8988T (cell line): ENCODE measurements around the gene SLC26A8.
A peak's percentile ranks its signal among the peaks of the same experiment; 100 is the strongest.
"Not testable (repeated sequence)": the region's sequence is repeated elsewhere in the genome, so short reads cannot be mapped to it uniquely, and the experiment has no call there.

ENCODE experiments used
- DNase-seq: peaks from one replicate; pipeline ENCODE4 v3.0.0; 2011

Gene SLC26A8

DNA sequence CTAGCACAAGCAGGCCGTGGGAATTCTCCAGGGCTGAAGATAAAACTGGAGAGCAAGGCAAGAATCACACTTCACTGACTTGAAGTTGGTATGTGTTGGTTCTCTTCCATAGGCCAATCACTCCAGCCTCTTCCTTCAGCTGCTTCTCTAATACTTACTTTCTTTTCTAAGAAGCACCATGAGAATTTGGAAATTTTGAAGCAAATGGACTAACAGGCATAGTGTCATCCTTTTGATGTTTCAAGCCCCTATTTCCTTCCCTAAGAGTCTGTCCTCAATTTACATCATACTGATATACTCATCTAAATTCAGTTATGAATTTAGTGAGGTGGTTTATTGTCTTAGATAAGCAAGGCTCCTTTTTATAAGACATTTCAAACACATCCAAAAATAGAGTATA lies 24.0 kb downstream of the SLC26A8 start:
- no peak for DNase-seq

DNA sequence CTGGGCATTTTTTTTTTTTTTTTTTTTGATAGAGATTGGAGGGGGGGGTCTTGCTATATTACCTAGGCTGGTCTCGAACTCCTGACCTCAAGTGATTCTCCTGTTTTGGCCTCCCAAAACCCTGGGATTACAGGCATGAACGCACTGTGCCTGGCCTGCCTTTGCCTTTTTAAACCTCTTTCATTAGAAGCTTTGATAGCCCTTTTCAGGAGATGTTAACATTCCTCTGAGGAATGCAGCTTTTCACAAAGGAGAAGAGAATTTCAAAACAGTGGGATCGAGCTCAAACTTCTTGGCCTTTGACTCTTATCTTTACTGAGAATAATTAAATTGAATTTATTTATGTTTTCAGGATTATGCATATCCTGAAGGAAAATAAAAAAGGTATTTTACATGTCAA lies 31.3 kb downstream of the SLC26A8 start:
- no peak for DNase-seq

DNA sequence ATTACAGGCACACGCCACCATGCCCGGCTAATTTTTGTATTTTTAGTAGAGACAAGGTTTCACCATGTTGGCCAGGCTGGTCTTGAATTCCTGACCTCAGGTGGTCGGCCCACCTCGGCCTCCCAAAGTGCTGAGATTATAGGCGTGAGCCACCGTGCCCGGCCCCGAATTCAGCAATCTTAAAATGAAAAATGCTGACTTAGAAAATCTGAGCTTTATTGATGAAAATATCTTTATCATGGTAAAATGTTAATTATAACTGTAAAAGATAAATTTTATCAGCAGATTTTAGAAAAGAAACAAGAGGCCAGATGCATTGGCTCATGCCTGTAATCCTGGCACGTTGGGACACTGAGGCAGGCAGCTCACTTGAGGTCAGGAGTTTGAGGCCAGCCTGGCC lies 36.4 kb downstream of the SLC26A8 start:
- not testable (repeated sequence) for DNase-seq

DNA sequence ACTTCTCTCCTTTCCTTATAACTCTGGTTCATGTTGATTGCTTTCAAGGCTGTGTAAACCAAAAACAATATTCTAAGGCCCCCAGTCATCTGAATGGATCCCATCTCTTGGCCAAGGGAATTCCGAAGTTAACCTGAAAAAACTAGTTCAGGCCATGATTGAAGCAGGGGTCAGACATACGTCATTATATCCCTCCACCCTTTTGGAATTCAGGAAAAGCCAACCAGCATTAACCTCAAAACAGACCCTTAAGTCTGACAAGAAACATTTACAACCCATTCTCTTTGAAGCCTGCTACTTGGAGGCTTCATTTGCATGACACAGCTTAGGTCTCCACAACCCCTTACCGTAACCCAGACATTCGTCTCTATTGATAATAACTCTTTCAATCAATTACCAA lies 39.7 kb downstream of the SLC26A8 start:
- DNase-seq, result no peak

DNA sequence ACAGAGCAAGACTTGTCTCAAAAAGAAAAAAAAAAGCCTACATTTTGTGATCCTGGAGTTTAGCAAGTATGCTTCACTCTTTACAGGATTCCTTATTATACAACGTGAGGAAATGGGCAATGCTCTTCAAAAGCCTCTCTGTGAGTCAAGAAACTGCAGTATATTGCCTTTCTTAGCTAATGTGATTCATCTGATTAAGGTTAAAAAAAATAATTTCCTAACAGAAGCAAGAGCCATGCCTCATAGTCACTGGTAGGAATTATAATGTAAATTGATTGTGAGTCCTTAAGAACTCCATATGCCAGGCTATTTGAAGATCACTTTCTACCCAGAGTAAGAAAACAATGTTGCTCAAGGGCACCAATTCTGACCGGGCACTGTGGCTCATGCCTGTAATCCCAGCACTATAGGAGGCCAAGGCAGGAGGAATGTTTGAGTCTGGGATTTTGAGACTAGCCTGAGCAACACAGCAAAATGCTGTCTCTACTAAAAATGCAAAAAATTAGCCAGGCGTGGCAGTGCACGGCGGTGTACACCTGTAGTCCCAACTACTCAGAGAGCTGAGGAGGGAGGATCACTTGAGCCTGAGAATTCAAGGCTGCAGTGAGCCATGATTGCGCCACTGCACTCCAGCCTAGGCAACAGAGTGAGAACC lies 43.3 kb downstream of the SLC26A8 start:
- DNase-seq, result no peak

DNA sequence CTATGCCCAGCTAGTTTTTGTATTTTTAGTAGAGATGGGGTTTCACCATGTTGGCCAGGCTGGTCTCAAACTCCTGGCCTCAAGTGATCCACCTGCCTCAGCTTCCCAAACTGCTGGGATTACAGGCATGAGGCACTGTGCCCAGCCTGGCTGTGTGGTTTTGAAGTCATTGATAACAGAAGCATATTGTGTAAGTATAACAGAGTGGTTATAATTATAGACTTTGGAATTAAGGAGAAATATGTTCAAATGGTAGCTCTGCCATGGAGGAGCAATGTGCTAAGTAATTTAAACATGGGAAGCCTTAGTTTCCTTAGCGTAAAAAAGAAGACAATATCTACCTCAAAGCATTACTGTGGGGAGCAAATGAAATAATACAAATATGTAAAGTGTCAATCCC lies 44.3 kb downstream of the SLC26A8 start:
- DNase-seq, result not testable (repeated sequence)

DNA sequence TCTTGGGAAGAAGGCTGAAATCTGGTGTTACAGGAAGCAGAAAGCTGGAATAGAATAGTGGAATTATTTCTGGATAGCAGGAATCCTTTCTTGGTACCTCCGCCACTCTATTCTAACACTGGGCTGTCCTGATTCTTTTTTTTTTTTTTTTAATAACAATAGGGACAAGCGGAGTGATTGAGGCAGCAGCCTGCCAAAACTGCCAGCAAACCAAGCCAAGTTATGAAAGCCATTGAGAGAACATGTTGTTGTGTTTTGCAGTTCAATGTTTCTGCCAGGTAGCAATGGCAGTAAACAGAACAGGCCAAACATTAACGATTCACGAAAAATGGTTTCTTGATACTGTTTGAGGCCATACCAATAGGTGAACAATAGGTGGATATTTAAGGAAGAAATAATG lies 47.1 kb downstream of the SLC26A8 start:
- no peak for DNase-seq

DNA sequence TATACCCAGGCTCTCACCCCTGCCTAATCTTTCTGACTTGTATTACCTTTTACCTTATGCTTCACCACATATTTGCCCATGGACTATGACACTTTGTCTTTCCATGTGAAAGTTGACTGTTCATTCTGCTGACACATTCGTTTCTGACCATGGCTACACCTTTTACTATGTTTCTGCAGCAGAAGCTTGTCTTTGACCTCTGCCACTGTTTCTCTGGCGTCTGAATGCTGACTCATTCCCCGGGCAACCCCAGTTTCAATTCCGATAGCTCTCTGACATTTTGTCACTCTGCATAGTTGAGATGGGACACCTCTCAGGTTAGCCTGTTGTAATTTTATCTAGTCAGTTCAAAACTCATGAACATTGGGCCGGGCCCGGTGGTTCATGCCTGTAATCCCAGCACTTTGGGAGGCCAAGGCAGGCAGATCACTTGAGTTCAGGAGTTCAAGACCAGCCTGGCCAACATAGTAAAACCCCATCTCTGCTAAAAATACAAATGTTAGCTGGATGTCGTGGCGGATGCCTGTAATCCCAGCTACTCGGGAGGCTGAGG lies 50.7 kb downstream of the SLC26A8 start:
- DNase-seq, result no peak

DNA sequence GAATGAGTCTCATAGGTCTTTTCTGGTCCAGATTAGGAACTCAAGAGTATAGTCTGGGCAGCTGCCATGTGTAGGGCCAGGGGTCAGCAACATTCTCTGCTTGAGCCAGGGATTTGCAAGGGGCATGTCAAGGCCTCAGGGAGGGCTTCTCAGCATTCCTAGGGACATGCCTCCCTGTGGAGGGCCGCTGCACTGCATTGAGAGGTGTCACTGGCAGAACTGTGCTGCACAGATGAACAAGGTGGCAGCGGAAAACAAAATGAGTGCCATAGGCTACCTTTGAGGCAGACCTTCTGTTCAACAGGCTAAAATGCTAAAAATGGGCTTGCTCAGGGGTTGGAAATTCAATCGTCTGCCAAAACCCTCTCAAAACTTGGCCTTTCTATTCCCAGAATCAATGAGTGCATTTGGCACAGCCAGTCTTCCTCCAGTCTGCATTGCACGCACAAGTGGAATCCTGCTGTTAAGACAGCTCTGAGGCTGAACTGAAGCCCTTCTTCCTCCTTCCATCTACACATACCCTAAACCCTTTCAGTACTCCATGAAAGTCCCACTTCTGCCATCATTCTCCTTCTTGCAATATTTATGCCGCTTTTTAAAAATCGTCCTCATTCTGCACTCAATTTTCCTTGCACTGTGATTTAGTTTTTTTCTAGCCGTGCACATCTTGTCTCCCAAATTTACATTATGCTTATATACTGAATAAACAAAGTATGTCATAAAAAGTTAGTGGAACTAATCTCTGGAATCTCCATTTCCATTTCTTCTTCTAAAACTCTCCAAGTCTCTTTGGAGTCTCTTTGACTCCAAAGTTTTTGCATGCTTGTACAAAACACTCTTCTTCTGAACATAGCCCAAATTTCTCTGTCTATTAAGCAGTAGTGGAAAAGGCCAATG lies 51.7 kb downstream of the SLC26A8 start:
- DNase-seq, result peak; percentile 17

DNA sequence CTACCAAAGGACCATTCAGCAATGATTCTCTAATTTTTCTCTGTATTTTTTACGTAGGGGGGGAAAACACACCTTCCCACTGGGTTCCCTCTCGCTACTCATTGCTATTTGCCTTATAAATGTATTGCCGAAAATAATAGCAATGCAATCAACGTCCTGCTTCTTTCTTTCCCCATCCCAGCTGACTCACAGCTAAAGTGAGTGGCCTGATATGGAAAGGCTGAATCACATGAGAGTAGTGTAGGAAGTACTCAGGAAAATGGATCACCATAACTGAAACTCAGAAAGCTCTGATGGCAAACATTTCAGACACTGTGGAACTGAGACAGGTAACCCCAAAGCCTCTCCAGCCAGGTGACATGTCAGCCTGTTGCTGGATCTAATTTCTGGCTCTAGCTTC lies 54.3 kb downstream of the SLC26A8 start:
- DNase-seq, result no peak

DNA sequence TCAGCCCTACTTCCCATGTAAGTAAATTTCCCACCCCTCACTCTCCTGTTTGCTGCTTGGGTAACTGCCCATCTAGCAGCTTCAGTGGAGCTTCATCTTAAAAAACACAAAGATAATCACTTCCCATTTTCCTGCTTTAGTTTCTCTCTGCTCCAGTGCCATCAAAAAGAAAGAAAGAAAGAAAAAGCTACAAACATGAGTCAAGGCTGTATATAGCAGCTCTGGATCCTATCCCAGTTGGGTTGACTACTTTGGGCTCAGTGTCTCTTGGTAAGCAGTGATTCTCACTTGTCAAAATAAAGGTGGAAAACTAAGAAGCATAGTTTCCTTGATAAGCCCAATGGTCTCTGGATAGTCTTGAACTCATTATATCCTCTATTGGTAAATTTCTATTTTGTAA lies 54.8 kb downstream of the SLC26A8 start:
- no peak for DNase-seq

DNA sequence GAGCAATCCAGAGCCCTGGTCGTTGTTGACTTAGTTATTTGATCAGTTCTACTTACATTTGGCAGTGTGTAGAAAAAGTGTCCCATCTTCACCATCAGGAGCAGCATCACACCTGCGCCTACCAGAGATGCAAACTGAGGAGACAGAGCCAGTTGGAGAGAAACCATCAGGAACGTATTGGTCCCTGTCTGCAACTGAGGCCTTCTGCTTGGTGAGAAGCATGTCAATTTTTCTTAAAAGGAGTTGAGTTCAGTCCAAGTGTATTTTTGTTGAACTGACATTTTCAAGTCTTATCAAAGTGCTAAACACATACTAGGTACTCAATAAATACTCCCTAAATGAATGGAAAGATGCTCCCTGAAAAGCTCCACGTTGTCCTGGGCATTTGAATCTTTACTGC lies 55.6 kb downstream of the SLC26A8 start:
- no peak for DNase-seq

DNA sequence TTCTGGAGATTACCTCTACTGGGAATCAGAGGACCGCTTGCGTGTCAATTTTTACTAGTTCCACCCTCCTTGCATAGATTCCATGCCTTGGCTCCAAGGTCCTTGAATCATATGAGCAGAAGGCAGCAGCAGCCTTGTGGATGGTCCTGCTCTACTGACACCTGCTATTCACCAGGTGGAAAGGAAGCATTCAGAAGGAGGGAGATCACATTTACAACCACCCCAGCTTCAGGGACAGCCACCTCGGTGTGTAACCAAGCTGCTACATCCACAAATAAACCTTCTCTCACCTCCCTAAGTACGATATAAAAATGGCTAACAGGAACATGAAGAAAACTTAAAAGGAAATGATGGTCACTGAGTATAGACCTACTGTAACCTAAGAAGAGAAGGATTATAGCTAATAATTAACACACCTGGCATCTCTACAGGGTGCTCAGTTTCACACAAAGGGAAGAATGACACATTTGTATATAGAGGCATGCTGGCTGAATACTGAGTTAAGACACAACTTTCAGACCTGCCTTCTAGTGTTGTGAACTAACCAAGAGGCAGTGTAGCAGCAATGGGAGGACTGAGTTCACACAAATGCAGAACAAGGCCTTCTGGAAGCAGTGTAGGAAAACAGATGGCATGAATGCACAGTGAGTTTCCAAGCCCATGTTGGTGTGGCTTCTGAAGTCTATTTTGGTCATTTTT lies 57.2 kb downstream of the SLC26A8 start:
- DNase-seq, result no peak

DNA sequence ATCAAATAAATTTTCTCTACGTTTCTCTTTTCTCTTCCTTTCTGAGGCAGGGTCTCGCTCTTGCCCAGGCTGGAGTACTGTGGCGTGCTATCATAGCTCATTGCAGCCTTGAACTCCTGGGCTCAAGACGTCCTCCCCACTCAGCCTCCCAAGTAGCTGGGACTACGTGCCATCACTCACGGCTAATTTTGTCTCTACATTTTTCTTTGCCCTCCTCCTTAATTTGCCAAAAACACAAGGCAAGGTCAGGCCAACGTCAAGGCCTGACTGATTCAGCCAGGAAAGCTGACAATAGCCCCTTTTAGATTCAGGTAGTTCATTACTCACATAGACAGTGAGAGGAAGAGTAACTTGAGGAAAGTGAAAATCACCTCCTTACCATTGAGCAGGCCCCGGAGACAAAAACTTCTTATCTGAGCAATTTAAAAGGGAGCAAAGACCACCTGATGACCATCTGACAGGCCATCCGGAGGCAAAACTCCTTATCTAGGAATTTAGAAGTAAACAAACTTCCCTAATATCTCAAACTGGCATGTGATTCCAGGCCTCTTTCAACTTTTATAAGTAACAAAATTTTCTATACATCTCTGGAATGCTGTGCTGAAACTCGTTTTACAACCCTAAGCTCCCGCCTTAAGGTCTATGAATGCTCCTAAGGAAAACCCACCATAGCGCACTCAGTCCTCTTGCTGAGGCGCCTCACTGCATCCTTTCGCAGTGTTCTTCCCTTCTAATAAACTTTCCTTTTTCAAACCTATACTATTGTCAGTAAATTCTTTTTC lies 61.5 kb downstream of the SLC26A8 start:
- no peak for DNase-seq

DNA sequence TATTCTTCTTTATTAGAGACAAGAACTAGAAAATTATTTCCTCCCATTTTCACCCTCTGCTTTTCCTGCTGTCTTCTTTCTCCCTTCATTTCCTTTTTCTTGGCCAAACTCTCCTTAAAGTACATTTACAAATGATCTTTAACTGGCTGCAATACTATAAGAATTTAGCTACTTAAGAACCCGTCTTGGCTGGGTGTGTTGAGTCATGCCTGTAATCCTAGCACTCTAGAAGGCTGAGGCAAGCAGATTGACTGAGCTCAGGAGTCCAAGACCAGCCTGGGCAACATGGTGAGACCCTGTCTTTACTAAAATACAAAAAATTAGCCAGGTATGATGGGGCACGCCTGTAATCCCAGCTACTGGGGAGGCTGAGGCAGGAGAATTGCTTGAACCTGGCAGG lies 64.3 kb downstream of the SLC26A8 start:
- no peak for DNase-seq

DNA sequence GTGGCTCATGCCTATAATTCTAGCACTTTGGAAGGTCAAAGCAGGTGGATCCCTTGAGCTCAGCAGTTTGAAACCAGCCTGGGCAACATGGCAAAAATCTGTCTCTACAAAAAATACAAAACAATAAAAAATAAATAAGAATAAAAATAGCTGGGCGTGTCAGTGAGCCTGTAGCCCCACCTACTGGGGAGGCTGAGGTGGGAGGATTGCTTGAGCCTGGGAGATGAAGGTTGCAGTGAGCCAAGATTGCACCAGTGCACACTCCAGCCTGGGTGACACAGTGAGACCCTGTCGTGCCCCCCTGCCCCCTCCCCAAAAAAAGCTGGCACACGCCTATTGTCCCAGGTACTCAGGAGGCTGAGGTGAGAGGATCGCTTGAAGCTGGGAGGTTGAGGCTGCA lies 68.5 kb downstream of the SLC26A8 start:
- DNase-seq, result no peak

DNA sequence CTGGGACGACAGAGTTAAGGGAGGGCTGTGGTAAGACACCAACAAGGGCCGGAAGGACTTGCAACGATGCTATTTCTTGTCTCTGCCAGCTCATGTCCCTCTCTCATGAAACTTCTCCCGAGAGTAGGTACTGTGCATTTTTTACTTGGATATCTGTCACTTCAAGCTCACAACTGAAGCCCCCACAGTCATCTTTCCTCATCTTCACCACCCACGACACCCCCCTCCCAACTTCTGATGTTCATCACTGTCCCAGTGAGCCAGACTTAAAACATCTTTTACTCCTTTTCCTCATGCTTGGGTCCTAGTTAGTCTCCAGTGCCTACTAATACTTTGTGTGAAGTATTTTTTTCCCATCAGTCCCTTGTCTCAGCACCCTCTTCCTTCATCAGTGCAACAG lies 68.9 kb downstream of the SLC26A8 start:
- DNase-seq, result no peak

DNA sequence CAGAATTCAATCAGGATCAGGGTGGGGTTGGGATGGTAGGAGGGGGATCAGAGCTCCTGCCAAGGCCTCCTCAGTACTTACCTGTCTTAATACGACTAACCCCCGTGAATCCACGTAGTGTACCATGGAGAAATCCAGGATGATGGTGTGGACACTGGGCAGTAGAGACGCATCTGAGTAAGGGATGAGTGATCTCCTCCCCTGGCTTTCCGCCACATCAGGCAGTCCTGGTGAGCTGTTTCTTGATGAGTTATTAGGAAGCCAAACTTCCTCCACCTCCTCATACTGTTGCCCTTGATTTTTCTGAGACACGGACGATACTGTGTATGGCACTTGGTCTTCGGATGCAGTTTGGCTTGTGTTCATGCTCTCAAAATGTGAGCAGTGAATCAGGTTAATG lies 69.4 kb downstream of the SLC26A8 start:
- DNase-seq, result no peak

DNA sequence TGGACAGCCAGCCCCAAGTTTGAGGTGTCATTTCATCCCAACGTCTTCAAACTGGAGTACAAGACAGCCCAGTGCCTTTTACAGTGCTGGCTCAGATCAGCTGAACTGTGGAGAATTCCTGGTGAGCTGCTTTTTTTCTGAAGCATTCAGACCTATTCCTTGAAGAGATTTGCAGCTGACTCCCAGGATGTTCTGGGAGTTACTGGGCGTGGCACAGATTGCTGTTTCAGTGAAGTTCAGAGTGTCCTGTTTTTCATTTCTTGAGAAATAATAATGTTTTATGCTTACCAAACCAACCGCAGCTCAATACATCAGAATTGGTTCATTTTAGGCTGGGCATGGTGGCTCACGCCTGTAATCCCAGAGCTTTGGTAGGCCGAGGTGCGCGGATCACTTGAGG lies 70.1 kb downstream of the SLC26A8 start:
- no peak for DNase-seq

DNA sequence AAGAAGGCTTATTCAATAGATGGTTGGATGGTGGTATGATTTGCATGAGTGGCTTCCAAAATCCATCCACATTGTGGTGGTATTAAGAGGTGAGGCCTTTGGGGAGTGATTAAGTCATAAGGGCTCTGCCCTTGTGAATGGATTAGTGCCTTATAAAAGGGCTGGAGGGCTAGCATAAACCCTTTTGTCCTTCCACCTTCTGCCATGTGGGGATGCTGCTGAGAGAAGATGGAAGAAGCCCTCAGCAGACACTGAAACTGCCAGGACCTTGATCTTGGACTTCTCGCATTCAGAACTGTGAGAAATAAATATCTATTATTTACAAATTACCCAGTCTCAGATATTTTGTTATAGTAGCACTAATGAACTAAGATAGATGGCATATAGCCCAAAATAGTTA lies 75.7 kb downstream of the SLC26A8 start:
- no peak for DNase-seq

DNA sequence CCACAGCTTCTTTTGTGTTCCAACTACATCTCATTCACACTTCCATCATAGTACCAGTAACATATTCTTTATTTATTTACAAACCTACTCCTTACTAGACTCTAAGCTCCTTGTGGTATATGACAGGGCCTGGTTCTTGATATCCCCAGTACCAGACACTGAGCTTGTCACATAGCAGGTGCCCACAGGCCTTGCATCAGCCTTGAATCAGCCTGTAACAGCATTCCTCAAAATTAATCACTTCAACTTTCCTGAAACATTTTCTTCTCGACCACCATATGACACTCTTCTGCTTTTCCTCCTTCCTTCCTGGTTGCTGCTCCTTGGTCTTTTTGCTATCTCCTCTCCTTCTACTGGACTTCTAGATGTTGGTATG lies 78.8 kb downstream of the SLC26A8 start:
- DNase-seq, result no peak

DNA sequence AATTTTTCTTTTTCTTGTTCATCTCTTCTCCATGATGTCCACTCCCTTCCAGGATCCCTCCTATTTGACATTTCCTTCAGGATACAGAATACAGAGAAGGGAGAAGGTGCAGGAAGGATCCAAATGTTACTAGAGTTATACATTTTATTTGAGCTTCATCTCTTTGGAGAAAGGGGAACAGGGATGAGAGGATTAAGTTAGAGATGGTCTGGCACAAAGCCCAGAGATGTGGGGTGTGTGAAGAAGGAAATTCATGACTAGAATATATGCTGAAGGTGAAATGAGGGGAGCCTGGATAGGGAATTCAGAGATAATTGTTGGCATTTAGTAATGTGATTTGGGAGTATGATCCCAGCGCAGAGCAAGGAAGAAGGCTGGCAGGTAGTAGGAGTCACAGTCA lies 81.1 kb downstream of the SLC26A8 start:
- DNase-seq, result no peak

DNA sequence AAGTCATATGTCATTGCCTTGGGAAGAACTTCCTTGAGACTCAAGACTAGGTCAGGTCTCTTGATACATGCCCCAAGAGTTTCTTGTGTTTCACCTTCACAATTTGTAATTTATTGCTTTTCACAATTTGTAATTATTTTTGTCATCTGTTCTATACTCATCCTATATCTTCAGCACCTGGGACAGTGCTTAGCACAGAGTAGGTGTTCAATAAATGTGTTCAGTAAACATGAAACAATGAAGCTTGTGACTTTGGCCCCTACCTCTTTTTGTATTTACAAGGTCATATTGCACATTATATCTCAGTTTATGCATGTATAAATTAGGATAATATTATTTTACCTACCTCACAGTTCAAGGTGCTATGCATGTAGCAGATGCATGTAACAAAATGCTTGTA lies 82.1 kb downstream of the SLC26A8 start:
- no peak for DNase-seq
